PC-3 (cell line): ENCODE measurements around the gene PRAMEF8.
"Not testable (repeated sequence)": the region's sequence is repeated elsewhere in the genome, so short reads cannot be mapped to it uniquely, and the experiment has no call there.

ENCODE experiments used
- CTCF ChIP-seq: fragments of 300-600 bp; sonication (generic); conservative IDR thresholded peaks from 2 replicates; pipeline ENCODE4 v1.5.1; 2017; ENCODE audit warnings: antibody characterized with exemption, low read depth, mild to moderate bottlenecking, low read length
- EZH2 ChIP-seq: fragments of 300-600 bp; sonication (generic); IDR thresholded peaks from one replicate; pipeline ENCODE4 v1.6.1; 2017; ENCODE audit warnings: antibody characterized with exemption, mild to moderate bottlenecking, low read length; ENCODE audit not compliant: unreplicated experiment

GRCh38 chr1:13234057-13234456, 50.9 kb downstream of the PRAMEF8 start:
- not testable (repeated sequence) for TF ChIP-seq CTCF, EZH2
